Measurements from ENCODE around the gene RIBC1.
"Not testable (repeated sequence)": the region's sequence is repeated elsewhere in the genome, so short reads cannot be mapped to it uniquely, and the experiment has no call there.

The RIBC1 gene

DNA sequence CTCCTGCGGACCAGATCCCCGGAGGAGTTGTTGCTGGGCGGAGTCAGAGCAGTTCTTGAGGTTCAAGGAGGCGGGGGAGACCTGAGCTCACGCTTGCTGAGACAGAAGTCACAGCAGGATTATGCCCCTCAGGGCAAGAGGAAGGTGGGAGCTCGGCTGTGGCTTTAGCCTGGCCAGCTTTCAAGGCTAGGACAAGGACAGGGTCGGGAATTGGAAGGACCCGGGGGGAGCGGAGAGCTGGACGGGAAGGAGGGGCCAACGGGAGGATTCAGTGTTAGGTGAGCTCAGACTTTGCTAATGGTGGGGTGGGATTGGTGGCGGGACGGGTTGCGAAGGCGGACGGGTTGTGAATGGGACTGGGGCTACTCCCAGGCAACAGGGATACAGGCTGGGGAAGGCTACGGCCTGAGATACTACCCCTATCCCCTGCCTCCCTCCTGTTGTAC lies at the start of gene RIBC1:
Gene RIBC1, plus strand, starts transcription at position 13 of the 446 bp plus-strand sequence. CDS start 3,404 bp downstream, outside the sequence.
- DNase-seq (ENCODE audit: low read depth, low spot score) = no peak

DNA sequence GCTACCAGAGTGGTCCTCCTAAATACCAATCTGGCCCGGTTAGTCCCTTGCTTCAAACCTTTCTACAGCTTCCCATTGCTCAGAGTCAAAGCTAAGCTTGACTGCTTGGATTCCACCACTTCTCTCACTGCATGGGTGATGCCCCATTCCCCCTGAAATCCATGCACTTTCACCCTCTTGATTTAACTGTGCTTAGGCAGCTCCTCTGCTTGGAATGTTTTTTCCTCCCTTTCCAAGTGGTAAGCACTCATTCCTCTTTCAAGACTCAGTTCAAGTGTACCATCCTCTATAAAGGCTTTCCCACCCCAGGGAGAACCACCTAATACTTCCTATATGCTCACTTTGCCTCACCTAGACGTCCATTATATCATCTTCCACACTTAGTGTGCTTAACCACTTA lies 49.4 kb upstream of the RIBC1 start:
- no peak for DNase-seq (ENCODE audit: low read depth, low spot score)

DNA sequence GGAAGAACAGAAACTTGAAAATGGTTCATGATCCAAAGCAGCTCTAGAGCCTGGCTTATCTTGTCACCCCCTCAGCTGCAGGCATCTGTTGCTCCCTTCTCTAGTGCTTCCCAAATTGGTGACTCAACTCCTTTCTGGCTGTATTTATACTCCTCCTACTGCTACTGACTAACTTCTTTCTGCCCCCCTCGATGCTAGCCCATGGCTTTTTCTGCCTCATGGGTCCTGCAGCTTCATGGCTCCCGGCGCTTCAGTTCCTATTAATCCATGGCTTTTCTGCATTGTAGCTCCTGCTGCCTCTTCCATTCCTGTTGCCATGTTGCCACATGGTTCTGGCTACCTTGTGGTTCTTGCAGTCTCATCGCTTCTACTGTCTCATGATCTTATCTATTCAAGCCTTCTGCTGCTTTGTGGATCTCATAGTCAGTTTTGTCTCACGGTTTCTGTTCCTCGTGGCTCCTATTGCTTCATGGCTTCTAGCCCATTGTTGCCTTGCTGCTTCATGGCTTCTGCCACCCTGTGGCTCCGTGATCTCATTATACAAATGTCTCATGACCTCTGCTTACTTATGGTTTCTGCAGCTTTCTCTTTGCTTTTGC lies 48.4 kb upstream of the RIBC1 start:
- DNase-seq (ENCODE audit: low read depth, low spot score) = no peak

DNA sequence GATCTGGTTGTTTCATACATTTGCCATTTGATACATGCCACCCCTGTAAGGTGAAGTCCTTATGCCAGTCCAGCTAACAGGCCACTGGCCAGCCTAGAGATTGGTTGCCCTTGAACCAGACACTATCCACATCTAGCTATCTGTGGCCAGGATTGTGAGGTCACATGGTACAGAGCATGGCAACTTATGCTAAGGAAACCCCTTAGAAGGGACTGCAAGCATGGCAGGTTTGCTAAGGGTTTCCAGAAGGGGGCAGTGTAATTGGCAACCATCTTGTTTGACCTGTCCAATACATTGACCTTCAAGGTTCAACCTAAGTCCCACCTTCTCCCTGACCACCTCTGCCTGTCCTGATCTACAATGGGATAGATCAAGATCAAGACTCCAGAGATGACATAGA lies 47.8 kb upstream of the RIBC1 start:
- DNase-seq (ENCODE audit: low read depth, low spot score) = no peak

DNA sequence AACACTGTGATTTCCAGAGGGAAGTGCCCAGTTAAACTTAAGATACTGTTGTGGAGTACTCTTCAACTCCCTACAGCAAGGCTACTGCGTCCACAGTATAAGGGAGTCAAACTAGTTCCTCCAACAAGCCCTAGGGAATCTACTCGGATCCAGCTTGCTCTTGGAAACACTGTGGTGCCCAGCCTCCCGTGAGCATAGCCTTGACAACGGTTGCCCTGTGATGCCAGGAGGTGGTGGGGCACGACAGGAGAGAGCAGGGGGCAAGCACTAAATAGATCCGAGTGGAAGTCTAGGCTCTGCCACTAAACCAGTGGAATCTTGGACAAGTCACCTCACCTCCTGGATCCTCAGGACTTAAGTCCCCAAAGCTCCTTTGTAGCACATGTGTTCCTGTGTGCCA lies 45.8 kb upstream of the RIBC1 start:
- DNase-seq (ENCODE audit: low read depth, low spot score) = no peak

GRCh38 chrX:53377464-53377863 lies 45.2 kb upstream of the RIBC1 start:
- DNase-seq (ENCODE audit: low read depth, low spot score) = no peak

- DNase-seq (ENCODE audit: low read depth, low spot score) = no peak
These were observed 43.5 kb upstream of the RIBC1 start for GRCh38 chrX:53379008-53379710.

GRCh38 chrX:53379747-53380146 lies 42.9 kb upstream of the RIBC1 start:
- DNase-seq (ENCODE audit: low read depth, low spot score) = no peak

DNA sequence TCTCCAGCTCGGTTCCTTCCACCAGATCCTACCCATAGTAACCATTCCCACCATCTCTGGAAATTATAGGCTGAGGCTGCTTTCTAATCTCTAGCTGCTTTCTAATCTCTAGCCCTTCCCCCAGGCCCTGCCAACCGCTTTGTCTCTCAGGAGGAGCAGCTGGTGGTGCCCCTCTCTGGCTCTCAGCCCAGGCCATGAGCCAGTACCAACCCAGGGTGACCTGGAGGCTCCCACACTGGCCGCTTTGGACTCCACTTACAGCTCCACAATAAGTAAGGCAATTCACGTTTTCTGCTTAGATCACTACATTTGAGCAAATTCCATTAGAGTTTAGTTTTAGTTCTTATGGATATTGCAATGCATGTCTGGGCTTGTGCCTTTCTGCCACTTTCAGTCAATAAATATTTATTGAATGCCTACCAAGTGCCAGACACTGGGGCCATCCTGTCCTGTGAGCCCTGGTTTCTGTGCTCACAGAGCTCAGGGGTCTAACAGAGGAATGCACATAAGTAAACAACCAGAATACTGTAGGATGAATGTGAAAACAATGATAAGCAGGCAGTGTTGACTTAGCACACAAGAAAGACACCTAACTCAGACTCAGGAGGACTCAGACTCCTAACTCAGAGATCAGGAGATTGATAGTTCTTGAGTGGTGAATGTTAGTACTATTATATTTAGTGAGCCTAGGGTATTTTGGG lies 39.1 kb upstream of the RIBC1 start:
- no peak for DNase-seq (ENCODE audit: low read depth, low spot score)

GRCh38 chrX:53395605-53396298 lies 26.9 kb upstream of the RIBC1 start:
- no peak for DNase-seq (ENCODE audit: low read depth, low spot score)

GRCh38 chrX:53398216-53398615 lies 24.5 kb upstream of the RIBC1 start:
- DNase-seq (ENCODE audit: low read depth, low spot score) = no peak

DNA sequence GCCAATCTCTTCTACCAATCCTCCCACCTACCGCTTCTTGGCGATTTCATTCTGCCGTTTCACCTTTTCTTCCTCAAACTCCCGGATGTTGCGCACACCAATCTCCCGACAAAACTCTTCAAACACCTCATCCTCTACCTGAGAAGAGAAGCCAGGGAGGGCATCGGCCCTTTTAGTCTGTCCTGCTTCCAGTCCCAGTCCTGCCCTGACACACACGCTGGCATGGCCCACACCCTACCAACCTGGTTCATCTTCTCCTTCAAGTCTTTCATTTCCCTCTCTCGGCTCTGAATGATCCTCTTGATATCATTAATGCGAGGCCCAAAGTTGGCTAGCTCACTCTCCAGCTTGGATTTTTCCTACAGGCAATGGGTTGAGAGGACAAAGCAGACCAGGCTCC lies 19.1 kb upstream of the RIBC1 start:
- DNase-seq (ENCODE audit: low read depth, low spot score) = no peak

DNA sequence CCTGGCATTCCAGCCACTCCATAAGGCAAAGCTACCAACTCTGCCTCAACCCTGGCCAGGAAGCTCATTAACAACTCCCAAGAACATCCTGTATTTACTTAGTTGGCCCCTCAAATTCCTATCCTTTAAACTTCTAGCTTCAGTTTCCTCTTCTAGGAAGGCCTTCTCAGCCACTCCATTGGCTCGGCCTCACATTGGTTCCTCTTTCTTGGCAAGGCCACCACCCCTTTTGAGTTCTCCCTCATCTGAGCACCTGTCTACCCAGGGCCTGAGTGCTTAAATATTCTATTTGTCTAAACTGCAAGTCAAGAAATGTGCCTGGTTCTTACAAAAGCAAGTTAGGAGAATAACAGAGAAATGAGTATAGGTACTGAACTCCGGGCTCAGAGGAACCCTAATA lies 10.2 kb upstream of the RIBC1 start:
- no peak for DNase-seq (ENCODE audit: low read depth, low spot score)

DNA sequence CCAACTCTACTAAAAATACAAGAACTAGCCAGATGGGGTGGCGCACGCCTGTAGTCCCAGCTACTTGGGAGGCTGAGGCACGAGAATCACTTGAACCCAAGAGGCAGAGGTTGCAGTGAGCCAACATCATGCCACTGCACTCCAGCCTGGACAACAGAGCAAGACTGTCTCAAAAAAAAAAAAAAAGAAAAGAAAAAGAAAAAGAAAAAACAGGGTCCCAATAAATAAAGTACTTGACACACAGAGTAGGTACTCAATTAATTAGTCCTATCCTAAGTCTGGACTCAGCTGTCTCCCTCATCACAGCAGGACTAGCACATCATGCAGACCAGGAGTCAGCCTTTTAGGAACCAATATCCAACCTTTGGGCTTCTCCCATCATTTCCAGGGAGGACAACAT lies 2.3 kb upstream of the RIBC1 start:
- not testable (repeated sequence) for DNase-seq (ENCODE audit: low read depth, low spot score)

DNA sequence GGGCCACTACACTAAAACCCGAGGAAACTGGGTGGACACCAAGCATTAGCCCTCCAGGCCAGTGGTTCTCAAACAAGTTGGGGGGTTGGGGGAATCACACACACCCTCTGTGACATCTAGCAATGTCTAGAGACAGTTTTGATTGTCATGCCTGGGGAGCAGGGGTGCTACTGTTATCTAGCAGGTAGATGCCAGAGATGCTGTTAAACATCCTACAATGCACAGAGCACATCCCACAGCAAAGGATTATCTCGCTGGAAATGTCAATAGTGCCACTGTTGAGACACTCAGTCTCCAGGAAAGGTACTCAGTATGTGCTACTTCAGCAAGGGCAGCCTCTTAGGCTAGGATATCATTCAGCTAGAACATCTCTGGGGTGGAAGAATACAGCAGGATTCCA lies 1.5 kb upstream of the RIBC1 start:
- DNase-seq (ENCODE audit: low read depth, low spot score) = no peak

- DNase-seq (ENCODE audit: low read depth, low spot score) = no peak
These were observed 944 bp upstream of the RIBC1 start for GRCh38 chrX:53421772-53422085.

GRCh38 chrX:53422086-53422860 lies 400 bp upstream of the RIBC1 start, which contains the start of gene SMC1A:
Gene SMC1A (minus strand): TSS chrX:53422654. CDS start chrX:53422600, 54 bp downstream.
- peak; percentile 100 for DNase-seq (ENCODE audit: low read depth, low spot score)

GRCh38 chrX:53429755-53430154 lies 7.1 kb downstream of the RIBC1 start:
- DNase-seq (ENCODE audit: low read depth, low spot score) = no peak

DNA sequence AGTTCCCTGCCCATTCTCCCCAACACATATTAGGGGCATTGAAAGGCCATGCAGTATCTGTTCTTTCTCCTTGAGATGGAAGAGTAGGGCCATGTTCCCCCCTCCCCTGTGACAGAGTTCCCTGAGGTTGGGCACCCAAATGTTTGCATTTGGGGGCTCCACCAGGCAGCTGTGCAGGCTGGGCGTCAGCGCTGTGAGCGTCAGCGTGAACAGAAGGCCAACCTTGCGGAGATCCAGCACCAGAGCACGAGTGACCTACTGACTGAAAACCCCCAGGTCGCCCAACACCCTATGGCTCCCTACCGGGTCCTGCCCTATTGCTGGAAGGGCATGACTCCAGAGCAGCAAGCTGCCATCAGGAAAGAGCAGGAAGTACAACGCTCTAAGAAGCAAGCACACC lies 7.6 kb downstream of the RIBC1 start:
- no peak for DNase-seq (ENCODE audit: low read depth, low spot score)

- DNase-seq (ENCODE audit: low read depth, low spot score) = peak; percentile 96
These were observed 11.3 kb downstream of the RIBC1 start, which contains the start of gene HSD17B10 for GRCh38 chrX:53433651-53434639. Gene HSD17B10 (minus strand): TSS chrX:53434370. CDS start chrX:53434345, 25 bp downstream.
